ENCODE results near the gene CNPY1.

DNA sequence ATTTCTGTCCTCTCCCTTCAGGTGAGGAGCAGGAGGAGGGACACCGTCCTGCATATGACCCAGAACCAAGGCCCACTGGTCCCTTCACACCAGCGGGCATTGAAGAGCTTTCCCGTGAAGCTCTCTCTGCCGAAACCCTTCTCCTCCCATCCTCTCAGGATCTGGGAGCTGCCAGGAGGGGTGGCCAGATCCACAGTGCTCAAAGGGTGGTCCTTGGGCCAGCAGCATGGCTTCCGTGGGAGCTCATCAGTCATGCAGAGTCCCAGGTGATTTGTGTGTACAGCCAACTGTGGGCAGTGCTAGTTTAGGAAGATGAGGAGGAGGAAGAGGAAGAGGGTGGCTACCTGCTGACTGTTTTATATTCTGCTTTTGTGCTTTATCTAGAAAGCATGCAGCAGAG lies 28.4 kb downstream of the CNPY1 start:
- TF ChIP-seq, protein P1, sequence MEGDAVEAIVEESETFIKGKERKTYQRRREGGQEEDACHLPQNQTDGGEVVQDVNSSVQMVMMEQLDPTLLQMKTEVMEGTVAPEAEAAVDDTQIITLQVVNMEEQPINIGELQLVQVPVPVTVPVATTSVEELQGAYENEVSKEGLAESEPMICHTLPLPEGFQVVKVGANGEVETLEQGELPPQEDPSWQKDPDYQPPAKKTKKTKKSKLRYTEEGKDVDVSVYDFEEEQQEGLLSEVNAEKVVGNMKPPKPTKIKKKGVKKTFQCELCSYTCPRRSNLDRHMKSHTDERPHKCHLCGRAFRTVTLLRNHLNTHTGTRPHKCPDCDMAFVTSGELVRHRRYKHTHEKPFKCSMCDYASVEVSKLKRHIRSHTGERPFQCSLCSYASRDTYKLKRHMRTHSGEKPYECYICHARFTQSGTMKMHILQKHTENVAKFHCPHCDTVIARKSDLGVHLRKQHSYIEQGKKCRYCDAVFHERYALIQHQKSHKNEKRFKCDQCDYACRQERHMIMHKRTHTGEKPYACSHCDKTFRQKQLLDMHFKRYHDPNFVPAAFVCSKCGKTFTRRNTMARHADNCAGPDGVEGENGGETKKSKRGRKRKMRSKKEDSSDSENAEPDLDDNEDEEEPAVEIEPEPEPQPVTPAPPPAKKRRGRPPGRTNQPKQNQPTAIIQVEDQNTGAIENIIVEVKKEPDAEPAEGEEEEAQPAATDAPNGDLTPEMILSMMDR (IDR thresholded peaks at IDR 0.05): no peak
- no peak for TF ChIP-seq POLR2A (IDR thresholded peaks at IDR 0.05)
- no peak for TF ChIP-seq POLR2AphosphoS5 (IDR thresholded peaks at IDR 0.05)
